ENCODE data around the gene VPS39.

VPS39 gene

DNA sequence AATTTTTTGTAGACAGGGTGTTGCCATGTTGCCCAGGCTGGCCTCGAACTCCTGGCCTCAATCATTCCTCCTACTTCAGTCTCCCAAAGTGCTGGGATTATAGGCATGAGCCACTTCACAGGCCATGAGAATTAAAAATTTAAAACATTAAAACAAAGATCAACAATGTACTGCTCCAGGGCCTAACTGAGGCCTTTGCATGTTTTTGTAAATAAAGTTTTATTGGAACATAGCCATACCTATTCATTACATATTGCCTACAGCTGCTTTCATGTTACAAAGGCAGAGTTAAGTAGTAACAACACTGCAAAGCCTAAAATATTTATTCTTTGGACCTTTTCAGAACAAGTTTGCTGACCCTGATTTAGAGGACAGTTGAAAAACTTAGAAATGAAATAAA, 9.6 kb downstream of the VPS39 start:
- DNase-seq (ENCODE audit: low read depth), result no peak

DNA sequence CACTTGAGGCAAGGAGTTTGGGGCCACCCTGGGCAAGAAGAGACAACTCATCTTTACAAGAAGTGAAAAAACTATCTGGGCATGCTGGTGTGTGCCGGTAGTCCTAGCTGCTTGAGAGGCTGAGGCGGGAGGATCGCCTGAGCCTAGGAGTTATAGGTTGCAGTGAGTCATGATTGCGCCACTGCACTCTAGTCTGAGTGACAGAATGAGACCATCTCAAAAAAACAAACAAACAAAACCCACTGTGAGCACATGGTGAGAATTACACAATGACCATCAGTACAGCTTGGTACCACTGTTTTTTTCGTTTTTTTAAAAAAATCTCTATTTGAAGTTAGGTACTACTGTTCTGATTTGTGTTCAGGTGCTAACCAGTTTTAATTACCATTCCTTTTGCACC, 13.6 kb downstream of the VPS39 start:
- DNase-seq (ENCODE audit: low read depth), result no peak

DNA sequence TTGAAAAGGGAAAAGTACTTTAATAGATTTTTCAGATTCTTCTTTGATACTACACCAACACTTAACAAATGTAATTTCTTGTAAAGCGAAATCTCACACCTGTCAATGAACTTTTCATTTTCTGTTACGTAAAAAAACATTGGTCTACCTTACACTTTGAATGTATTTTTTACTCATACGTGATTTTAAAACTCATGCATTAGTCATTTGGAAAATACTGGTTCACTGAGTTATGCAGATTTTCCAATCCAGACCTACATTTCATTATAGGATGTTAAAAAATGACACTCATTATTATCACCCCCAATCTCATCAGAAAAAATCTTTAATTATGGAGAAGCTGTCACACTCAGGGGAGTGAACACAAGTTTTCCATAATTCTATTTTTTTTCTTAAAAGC, 14.7 kb downstream of the VPS39 start:
- no peak for DNase-seq (ENCODE audit: low read depth)

DNA sequence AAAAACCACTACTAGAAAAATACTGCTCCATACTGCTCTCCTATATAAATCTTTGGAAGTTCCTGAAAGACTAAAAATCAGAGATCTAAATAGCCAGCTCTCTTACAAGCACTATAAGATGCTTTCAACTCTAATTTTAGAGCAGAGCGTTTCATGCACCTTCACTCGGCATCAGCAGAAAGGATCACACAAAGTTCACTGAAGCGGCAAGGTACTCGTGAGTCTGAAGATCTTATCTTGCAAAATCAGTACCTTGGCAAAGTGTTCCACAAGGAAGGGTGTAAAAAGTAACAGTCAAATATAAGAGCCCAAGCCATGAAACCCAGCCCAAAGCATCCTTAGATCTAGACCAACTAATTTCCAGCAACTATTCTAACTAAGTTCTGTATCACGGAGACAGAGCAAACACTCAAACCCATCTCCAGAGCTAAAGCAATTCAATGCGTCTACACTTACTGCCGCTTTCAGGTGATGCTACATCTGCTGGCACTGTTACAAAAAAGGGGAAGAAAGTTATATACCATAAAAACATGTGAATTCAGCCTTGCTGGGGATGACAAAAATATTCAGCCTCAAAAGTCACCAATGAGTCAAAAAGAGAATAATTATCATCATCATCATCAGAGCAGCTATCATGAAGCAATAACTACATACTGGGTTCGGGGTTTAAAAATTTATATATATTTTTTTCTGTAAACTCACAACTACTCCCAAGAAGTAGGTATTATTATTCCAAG, 16.3 kb downstream of the VPS39 start:
- no peak for DNase-seq (ENCODE audit: low read depth)

DNA sequence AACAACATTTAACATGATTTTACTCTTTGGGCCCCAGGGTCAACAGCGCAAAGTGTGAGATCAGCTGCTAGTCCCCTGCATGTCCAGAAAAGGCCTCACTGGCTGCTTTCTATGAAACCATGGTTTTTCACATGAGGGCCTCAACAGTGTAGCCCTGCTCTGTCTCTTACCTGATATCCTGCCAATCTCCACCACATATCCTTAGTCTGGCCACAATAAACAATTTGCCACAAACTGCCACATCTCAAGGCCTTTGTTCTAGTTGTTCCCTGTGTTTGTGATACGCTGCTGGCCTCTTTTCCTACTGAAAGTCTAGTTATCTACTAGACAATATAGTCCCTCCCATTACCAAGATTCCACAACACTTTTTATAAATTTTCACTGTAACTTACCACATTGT, 17.7 kb downstream of the VPS39 start:
- DNase-seq (ENCODE audit: low read depth), result no peak

DNA sequence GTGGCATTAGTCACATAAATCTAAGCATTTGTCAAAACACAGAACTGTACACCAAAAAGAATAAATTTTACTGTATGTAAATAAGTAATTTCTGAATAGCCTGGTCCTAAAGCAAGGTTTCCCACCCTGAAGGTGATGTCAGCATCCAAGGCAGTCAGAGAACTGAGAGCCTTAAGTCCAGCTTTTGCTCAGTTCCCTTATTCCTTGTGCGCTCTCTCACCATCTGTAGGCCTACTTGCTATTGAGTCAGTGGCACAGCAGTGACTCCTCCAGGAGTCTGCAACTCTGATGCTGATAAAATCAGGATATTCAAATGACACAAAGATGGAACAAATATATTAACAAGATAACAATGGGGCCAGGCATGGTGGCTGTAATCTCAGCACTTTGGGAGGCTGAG, 22.3 kb downstream of the VPS39 start:
- DNase-seq (ENCODE audit: low read depth), result no peak

DNA sequence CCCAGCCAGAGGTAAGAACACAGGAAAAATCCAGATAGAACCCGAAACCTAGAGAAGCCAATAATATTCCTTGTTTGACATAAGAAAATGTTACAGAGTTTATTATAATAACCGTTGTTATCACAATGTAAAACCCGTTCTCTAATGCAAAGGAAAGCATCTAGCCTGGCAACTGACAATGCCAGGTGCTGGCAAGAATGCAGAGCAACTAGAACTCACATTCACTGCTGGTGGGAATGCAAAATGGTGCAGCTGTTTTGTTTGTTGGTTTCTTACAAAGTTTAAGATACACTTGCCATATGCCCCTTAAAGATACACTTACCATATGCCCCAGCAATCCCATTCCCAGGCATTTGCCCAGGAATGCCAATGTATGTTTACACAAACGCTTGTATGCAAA, 23.4 kb downstream of the VPS39 start:
- DNase-seq (ENCODE audit: low read depth), result no peak

DNA sequence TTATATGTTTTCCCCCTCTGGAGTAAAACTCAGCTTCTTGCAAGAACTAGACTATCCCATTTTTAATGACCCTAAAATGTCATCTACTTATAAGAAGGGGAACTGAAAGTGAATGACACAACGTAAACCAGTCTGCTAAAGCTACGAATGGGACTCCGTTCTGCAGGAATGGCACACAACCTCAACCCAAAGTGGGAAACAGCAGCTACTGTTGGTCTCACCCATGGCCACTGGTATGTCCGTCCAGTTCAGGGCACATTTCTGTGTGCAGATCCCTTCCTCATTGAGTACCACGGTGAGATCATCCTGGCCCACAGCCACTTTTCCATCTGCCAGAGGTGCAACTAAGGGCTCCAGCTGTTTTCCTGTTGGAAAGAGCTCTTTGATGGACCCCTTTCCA, 23.8 kb downstream of the VPS39 start:
- DNase-seq (ENCODE audit: low read depth), result no peak

DNA sequence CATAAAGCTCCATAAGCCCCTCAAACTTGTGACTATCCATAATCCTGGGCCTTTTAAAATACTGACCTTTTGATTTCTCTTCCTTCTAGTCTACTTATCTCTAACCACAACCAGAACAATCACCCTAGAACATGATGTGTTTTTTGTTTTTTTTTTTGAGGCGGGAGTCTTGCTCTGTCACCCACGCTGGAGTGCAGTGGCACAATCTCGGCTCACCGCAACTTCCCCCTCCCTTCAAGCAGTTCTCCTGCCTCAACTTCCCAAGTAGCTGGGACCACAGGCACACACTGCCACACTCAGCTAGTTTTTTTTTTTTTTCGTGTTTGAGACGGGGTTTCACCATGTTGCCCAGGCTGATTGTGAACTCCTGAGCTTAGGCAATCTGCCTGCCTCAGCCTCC, 25.1 kb downstream of the VPS39 start:
- DNase-seq (ENCODE audit: low read depth), result no peak

DNA sequence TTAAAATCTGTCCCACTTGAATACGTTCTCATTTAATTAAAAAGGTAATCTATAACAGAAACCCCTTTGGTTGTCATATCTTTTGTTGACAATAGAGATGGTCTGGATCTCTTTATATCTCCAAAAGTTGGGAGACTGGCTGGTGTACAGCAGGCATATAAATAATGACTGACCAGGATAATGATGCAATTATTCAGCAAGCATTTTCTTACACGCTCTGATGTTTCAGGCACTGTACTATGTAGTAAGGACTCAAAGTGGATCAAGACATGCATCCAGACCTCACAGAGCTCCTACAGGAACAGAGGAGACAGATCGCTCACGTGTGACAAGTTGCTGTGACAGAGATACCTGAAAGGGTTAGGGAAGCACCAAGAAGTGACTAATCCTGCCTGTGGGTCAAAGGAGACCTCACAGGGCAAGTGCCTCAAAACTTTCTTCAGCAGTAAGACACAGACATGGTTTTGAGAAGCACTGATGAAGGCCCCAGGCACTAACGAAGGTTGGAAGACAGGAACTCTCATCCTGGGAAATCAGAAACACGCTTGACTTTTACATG, 25.7 kb downstream of the VPS39 start:
- no peak for DNase-seq (ENCODE audit: low read depth)

DNA sequence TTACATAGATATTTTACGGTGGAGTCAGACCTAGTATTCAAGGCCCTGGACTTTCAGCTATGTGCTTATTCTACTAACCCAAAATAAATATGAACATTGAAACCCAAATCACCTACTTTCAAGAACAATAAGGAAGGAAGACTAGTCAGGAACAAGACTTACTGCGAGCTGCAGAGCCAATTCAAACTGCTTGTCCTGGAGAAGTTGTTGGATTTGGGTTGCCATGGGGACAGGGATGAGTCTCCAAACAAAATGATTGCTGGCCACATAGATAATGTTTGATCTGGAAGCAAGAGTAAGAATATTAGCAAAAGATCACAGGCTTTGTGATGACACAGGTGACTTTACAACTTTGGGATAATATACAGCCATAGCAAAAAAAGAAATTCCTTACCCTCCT, 30.0 kb downstream of the VPS39 start:
- no peak for DNase-seq (ENCODE audit: low read depth)

DNA sequence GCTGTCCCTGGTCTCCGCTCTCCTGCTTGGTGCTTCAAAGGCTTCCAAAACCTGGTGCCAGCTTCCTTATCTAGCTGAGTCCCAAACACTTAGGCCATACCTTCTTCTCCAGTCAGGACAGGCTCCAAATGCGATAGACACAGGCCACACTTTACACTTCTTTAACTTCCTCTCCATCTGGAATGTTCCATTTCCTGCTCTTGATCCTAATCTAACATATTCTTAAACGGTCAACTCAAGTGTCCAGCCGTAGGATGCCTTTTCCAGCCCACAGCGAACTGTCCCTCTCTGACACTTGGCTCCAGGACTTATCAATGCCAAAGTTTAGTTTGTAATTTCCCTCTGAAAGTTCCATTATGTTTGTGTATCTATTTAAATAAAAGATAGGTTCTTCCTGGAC, 32.4 kb downstream of the VPS39 start:
- no peak for DNase-seq (ENCODE audit: low read depth)

DNA sequence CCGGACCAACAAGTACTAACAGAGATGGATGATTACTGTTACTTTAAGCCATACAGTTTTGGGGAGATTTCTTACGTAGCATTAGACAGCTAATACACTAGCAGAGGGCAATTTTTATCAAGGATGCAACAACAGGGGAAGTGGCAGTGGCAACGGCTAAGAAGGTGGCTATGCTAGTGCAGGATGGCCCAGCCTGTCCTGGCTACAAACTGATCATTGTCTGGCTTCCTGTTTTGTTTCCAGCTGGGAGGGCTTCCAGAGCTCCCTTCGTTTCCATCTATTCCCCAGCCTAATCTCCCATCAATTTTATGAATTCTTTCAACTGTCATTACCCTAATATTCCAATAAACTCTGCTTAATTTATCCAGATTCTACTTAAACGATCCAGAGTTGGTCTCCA, 35.6 kb downstream of the VPS39 start:
- no peak for DNase-seq (ENCODE audit: low read depth)

DNA sequence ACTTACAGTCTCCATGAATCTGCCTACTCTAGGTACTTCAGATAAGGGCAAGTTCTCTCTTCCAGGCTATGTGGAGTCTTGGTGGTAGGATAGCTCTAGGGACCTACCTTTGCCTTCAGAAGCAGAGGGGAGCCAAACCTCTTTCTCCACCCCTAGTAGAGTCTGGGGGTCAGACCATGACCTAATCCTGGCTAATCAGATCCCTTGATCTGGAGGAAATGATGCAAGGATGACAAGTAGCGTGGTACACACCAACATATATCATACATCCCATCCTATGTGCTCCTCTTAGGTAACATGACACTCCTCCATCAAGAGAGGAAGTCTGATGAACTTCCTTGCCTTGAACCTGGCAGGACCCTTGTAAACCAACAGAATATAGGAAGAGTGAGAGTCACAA, 36.3 kb downstream of the VPS39 start:
- no peak for DNase-seq (ENCODE audit: low read depth)

DNA sequence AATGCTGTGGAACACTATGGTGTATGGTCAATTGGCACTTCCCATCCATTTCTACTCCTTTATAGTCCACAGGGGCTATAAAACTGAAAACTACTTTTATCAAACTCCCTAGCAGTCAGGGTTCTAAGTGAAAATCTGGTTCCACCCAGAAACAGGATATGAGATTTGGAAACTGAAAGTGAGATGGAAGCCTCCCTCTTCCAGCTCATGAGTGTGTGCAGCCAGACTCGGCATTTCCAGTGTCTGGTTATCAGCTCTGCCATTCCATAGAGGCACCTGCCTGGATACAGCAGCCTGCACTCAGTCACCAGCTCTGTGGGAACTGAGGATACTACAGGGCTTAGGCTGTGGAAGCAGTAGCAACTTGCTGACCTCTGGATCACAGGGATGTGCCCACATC, 37.0 kb downstream of the VPS39 start:
- DNase-seq (ENCODE audit: low read depth), result no peak

DNA sequence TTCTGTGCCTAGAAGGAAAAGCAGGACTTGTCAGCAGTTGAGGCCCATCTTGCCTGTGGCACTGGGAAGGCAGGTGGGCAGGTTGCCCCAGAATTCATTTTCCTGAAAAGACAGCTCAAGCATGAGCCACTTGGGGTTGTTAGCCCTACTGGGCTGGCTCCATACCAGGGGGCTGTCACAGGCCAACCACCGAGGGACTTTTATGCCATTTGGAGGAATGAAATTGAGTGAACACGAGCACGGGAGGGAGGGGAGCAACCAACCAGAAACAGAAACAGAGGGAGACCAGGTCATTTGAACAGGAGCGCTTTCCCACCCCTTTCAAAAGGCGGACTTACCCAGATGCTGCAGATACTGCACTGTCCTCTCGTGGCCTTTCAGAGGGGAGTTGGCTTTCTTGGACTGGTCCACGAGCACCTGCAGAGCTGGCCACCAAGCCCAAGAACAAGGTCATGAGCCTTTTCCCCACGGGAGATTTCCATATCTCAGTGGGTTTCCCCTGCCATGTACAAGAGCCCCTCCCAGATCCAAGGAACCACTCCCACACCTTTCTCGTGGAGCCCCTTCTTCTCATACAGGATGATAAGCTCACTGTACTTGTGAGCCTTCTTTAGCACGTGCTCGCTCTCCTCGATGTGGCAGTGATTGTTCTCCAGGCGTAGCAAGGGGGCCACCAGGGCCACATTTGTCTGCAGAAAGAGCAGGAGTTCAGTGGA, 41.7 kb downstream of the VPS39 start:
- DNase-seq (ENCODE audit: low read depth), result no peak

DNA sequence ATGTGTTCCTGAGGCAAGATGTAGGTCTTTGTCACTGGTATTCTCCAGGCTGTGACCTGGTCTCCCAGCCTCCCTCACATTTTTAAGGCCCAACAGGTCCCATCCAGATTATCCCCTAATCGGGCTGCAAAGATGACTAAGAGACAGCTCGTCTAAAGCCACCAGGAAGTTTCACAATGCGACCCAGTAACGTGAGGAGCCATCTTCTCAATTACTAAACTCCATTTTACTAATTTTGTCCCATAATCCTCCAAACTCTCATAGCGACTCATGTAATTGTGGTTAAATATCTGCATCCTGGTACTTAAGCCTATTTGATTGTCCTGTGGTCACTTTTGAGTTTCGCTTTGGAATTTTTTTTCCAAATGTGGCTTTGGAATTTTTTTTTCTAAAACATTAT, 43.0 kb downstream of the VPS39 start:
- DNase-seq (ENCODE audit: low read depth), result no peak

DNA sequence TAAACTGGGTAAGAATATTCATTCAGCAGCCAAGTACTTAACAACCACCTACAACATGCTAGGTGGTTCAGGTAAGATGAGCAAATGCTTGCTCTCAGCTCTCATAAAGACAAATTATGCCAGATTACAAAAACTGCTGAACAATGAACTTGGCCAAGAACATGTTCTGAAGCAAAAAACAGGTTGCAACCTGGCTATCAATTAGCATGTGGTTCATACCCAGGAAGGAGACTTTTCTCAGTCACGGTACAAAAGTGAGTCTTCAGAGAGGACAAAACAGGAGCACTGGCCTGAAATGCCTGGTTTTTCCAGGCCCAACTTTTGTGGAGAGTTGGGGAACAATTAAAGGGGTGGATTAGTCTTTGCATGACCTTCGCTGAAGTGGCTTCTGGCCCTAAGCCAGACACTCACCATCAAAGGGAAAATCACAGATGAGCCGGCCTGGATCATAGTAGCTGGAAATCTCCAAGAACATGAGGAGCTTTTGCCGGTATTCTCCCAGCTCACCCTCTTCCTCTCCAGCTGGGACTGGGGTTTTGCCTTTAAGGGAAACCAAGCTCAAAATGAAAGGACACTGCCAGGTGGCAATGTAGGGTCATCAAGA, 44.1 kb downstream of the VPS39 start:
- DNase-seq (ENCODE audit: low read depth), result no peak

DNA sequence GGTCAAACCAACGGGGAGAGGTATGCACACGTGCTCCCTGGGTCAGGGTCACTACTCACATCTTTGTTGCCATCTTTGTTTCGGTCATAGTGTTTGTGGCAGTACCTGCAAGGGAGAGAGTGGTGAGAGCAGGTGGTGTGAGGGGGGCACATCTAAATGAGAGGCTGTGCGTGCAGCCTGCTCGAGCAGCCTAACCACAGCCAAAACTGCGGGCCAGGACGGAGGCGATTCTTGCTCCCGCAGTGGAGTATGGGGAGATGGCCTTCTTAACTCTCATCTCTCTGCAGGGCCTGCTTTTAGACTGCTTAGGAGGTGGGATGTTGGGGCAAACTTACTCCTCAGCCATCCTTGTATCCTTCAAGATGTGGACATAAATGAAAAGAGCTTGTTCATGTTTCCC, 44.8 kb downstream of the VPS39 start:
- DNase-seq (ENCODE audit: low read depth), result no peak

DNA sequence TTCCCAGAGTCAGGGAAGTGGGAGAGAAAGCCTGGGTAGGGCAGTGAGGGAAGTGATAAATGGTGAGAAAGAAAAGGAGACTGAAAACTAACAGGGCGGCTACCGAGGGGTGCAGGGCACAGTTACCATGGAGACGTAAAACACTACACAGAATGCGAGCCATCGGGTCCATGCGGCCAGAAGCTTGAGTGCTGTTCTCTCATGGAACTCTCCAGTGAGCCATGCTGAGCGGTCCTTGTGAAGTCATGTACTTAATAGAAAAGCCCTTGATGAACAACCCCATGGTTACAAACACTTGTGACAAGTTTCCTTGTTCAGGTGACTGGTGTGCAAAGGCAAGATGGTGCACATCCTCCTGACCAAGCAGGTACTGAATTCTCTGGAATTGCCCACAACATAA, 48.0 kb downstream of the VPS39 start:
- no peak for DNase-seq (ENCODE audit: low read depth)

DNA sequence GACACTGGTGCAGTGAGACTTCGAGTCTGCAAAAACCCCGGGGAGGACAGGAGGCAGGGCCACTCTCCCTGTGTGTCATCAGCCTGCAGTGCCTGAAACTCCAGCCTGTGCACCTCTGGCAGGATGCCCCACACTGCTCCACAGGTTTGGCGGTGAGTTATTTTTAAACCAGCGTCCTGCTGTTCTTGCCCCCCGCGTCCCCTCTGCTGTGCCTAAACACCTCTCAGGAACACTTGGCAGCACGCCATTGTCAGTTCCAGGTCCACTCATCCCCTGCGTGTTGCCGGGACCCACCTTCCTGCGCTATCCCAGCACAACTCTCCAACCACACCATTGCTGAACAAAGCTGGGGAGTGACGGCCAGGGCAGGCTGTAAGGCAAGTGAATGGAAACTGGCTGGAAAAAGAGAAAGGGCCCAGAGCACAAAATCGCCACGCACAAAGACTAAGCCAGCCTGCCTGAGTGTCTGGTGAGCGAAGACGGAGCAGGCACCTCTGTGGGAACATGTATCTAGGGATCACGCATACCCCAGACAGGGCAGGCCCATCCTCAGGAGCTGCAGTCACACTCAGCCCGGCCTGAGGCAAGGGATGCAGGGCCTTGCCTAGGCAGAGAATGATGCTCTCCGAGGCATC, 48.6 kb downstream of the VPS39 start:
- DNase-seq (ENCODE audit: low read depth), result no peak

DNA sequence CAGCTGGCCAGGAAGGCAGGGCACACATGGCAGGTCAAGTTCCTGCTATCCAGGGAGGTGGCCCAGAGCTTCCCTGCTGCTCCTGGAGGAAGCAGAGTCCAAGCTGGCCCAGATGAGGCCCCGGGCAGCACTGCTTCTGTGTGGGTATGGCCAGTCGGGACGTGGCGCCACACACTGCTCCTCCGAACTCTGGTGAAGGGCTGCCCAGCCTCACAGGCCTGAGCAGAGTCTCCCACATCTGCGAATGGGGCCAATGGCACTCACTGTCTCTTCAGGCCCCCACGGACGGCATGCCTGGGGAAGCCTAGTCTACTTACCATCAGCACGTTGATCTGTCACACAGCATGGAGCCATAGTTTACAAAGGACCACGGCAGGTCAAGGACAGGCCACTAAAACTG, 49.2 kb downstream of the VPS39 start:
- no peak for DNase-seq (ENCODE audit: low read depth)
